Measurements from ENCODE around the gene IGFBP4.

DNA sequence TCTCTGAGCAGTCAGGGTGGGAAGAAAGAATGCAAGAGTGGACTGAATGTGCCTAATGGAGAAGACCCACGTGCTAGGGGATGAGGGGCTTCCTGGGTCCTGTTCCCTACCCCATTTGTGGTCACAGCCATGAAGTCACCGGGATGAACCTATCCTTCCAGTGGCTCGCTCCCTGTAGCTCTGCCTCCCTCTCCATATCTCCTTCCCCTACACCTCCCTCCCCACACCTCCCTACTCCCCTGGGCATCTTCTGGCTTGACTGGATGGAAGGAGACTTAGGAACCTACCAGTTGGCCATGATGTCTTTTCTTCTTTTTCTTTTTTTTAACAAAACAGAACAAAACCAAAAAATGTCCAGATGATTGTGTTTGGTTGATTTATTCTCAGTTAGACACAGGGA lies 14.1 kb downstream of the IGFBP4 start:
- TF ChIP-seq TAF1 (IDR thresholded peaks at IDR 0.05; ENCODE audit: borderline replicate concordance, low read depth, low read length): no peak
- TF ChIP-seq POLR2AphosphoS5 (IDR thresholded peaks at IDR 0.05; ENCODE audit: low read depth, low read length): no peak
- TF ChIP-seq, protein P1, sequence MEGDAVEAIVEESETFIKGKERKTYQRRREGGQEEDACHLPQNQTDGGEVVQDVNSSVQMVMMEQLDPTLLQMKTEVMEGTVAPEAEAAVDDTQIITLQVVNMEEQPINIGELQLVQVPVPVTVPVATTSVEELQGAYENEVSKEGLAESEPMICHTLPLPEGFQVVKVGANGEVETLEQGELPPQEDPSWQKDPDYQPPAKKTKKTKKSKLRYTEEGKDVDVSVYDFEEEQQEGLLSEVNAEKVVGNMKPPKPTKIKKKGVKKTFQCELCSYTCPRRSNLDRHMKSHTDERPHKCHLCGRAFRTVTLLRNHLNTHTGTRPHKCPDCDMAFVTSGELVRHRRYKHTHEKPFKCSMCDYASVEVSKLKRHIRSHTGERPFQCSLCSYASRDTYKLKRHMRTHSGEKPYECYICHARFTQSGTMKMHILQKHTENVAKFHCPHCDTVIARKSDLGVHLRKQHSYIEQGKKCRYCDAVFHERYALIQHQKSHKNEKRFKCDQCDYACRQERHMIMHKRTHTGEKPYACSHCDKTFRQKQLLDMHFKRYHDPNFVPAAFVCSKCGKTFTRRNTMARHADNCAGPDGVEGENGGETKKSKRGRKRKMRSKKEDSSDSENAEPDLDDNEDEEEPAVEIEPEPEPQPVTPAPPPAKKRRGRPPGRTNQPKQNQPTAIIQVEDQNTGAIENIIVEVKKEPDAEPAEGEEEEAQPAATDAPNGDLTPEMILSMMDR (IDR thresholded peaks at IDR 0.05): no peak
- no peak for TF ChIP-seq SMC3 (IDR thresholded peaks at IDR 0.05; ENCODE audit: low read depth, low read length)
- no peak for TF ChIP-seq RXRA (IDR thresholded peaks at IDR 0.05; ENCODE audit: borderline replicate concordance, low read depth)
- no peak for TF ChIP-seq YY1 (IDR thresholded peaks at IDR 0.05; ENCODE audit: low read depth)
- no peak for TF ChIP-seq TCF12 (IDR thresholded peaks at IDR 0.05)
- TF ChIP-seq RAD21 (IDR thresholded peaks at IDR 0.05; ENCODE audit: low read length): no peak
- no peak for TF ChIP-seq MXI1 (IDR thresholded peaks at IDR 0.05; ENCODE audit: low read depth, low read length)
- TF ChIP-seq GABPA (IDR thresholded peaks at IDR 0.05; ENCODE audit: low read depth): no peak
- TF ChIP-seq, protein P2, sequence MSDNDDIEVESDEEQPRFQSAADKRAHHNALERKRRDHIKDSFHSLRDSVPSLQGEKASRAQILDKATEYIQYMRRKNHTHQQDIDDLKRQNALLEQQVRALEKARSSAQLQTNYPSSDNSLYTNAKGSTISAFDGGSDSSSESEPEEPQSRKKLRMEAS (IDR thresholded peaks at IDR 0.05; ENCODE audit: low read depth): no peak
- no peak for TF ChIP-seq RFX5 (IDR thresholded peaks at IDR 0.05; ENCODE audit: low read length)
- no peak for TF ChIP-seq SIN3A (IDR thresholded peaks at IDR 0.05; ENCODE audit: borderline replicate concordance, low read depth, low read length)
